Measurements from ENCODE around the gene SPAG6.
"Not testable (repeated sequence)": the region's sequence is repeated elsewhere in the genome, so short reads cannot be mapped to it uniquely, and the experiment has no call there.

Gene SPAG6

GRCh38 chr10:22341190-22341925, 3.9 kb upstream of the SPAG6 start:
- DNase-seq (ENCODE audit: low read depth in 2 of 2) = no peak

- no peak for DNase-seq (ENCODE audit: low read depth in 2 of 2)
Measured at GRCh38 chr10:22341926-22342196, 3.4 kb upstream of the SPAG6 start.

- DNase-seq (ENCODE audit: low read depth in 2 of 2) = no peak
Measured at GRCh38 chr10:22342421-22342820, 2.9 kb upstream of the SPAG6 start.

- no peak for DNase-seq (ENCODE audit: low read depth in 2 of 2)
Measured at GRCh38 chr10:22343731-22344130, 1.6 kb upstream of the SPAG6 start.

GRCh38 chr10:22344249-22344648, 1.0 kb upstream of the SPAG6 start:
- no peak for DNase-seq (ENCODE audit: low read depth in 2 of 2)

- DNase-seq (ENCODE audit: low read depth in 2 of 2) = no peak
Measured at GRCh38 chr10:22344781-22345300, 455 bp upstream of the SPAG6 start.

- DNase-seq (ENCODE audit: low read depth in 2 of 2) = no peak
Measured at GRCh38 chr10:22346096-22346661, 883 bp downstream of the SPAG6 start.

GRCh38 chr10:22349755-22350154, 4.5 kb downstream of the SPAG6 start:
- DNase-seq (ENCODE audit: low read depth in 2 of 2) = no peak

- no peak for DNase-seq (ENCODE audit: low read depth in 2 of 2)
Measured at GRCh38 chr10:22351131-22351703, 5.9 kb downstream of the SPAG6 start.

GRCh38 chr10:22356324-22356873, 11.1 kb downstream of the SPAG6 start:
- no peak for DNase-seq (ENCODE audit: low read depth in 2 of 2)

- DNase-seq (ENCODE audit: low read depth in 2 of 2) = not testable (repeated sequence)
Measured at GRCh38 chr10:22357770-22358169, 12.5 kb downstream of the SPAG6 start.

GRCh38 chr10:22363305-22363704, 18.0 kb downstream of the SPAG6 start:
- no peak for DNase-seq (ENCODE audit: low read depth in 2 of 2)

GRCh38 chr10:22364407-22365140, 19.3 kb downstream of the SPAG6 start:
- DNase-seq (ENCODE audit: low read depth in 2 of 2) = no peak

- no peak for DNase-seq (ENCODE audit: low read depth in 2 of 2)
Measured at GRCh38 chr10:22365233-22365632, 19.9 kb downstream of the SPAG6 start.

GRCh38 chr10:22365644-22366434, 20.5 kb downstream of the SPAG6 start:
- peak; percentile 49 to 52 for DNase-seq (ENCODE audit: low read depth in 2 of 2)

- DNase-seq (ENCODE audit: low read depth in 2 of 2) = no peak
Measured at GRCh38 chr10:22366435-22366703, 21.1 kb downstream of the SPAG6 start.

- DNase-seq (ENCODE audit: low read depth in 2 of 2) = no peak
Measured at GRCh38 chr10:22366771-22367170, 21.5 kb downstream of the SPAG6 start.

- DNase-seq (ENCODE audit: low read depth in 2 of 2) = no peak
Measured at GRCh38 chr10:22367471-22367870, 22.2 kb downstream of the SPAG6 start.

GRCh38 chr10:22368402-22368801, 23.1 kb downstream of the SPAG6 start:
- DNase-seq (ENCODE audit: low read depth in 2 of 2) = no peak

- no peak for DNase-seq (ENCODE audit: low read depth in 2 of 2)
Measured at GRCh38 chr10:22368981-22369380, 23.7 kb downstream of the SPAG6 start.

- DNase-seq (ENCODE audit: low read depth in 2 of 2) = no peak
Measured at GRCh38 chr10:22369434-22370072, 24.3 kb downstream of the SPAG6 start.

Measured in fibroblast of skin of left quadriceps (primary cell).